ENCODE results near the gene CRYAB.

GRCh38 chr11:111930472-111930871 is 18.9 kb upstream of the CRYAB start:
- TF ChIP-seq CTCF (IDR thresholded peaks at IDR 0.05) (no peak), POLR2A (IDR thresholded peaks at IDR 0.05) (no peak)
